OCI-LY7 (cell line): ENCODE measurements around the gene TMEM223.

Experiments used
- EZH2phosphoT487 ChIP-seq: fragments of 200-600 bp; sonication (generic); IDR thresholded peaks from 2 replicates; pipeline ENCODE4 v1.6.1; 2018; ENCODE audit warnings: low read depth, borderline replicate concordance, mild to moderate bottlenecking, mixed run types, antibody characterized with exemption, low read length, moderate library complexity, mixed read lengths
- TF ChIP-seq, protein P1 (sequence below): fragments of 200-600 bp; sonication (generic); conservative IDR thresholded peaks from 2 replicates; pipeline ENCODE4 v1.5.1; 2014; ENCODE audit warnings: mild to moderate bottlenecking, antibody characterized with exemption, low read length, moderate library complexity, mixed read lengths

DNA sequence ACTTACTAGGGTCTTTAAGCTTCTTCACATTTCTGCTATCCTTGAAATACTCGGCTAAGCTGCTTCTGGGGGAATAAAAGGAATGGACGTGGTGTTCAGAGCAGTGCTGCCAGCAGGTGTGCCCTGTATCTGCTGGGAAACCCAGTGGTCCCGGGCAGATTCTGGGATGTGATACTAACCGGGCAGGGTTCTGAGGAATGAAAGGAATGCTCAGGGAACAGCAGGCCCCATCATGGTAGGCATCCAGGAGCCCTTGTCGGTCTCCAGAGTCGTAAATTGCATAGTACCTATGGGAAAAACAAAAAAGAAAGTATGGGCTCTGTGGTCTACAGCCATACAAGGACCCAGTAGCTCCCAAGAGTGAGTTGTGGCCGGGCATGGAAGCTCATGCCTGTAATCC is 4.5 kb upstream of the TMEM223 start:
- TF ChIP-seq, protein P1, sequence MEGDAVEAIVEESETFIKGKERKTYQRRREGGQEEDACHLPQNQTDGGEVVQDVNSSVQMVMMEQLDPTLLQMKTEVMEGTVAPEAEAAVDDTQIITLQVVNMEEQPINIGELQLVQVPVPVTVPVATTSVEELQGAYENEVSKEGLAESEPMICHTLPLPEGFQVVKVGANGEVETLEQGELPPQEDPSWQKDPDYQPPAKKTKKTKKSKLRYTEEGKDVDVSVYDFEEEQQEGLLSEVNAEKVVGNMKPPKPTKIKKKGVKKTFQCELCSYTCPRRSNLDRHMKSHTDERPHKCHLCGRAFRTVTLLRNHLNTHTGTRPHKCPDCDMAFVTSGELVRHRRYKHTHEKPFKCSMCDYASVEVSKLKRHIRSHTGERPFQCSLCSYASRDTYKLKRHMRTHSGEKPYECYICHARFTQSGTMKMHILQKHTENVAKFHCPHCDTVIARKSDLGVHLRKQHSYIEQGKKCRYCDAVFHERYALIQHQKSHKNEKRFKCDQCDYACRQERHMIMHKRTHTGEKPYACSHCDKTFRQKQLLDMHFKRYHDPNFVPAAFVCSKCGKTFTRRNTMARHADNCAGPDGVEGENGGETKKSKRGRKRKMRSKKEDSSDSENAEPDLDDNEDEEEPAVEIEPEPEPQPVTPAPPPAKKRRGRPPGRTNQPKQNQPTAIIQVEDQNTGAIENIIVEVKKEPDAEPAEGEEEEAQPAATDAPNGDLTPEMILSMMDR: no peak
- TF ChIP-seq EZH2phosphoT487: no peak
